OCI-LY3 (cell line): ENCODE measurements around the gene TMEM101.

Experiments
- EZH2phosphoT487 ChIP-seq: fragments of 200-600 bp; shearing (Covaris generic); IDR thresholded peaks from 2 replicates; pipeline ENCODE4 v1.6.1; 2018; ENCODE audit warnings: antibody characterized with exemption, mixed run types, low read depth
- TF ChIP-seq, protein P1 (sequence below): fragments of 200-600, 300-600 bp; sonication (generic); IDR thresholded peaks from 2 replicates; pipeline ENCODE4 v1.5.1; 2014; ENCODE audit warnings: antibody characterized with exemption, low read length, low read depth

- TF ChIP-seq, protein P1, sequence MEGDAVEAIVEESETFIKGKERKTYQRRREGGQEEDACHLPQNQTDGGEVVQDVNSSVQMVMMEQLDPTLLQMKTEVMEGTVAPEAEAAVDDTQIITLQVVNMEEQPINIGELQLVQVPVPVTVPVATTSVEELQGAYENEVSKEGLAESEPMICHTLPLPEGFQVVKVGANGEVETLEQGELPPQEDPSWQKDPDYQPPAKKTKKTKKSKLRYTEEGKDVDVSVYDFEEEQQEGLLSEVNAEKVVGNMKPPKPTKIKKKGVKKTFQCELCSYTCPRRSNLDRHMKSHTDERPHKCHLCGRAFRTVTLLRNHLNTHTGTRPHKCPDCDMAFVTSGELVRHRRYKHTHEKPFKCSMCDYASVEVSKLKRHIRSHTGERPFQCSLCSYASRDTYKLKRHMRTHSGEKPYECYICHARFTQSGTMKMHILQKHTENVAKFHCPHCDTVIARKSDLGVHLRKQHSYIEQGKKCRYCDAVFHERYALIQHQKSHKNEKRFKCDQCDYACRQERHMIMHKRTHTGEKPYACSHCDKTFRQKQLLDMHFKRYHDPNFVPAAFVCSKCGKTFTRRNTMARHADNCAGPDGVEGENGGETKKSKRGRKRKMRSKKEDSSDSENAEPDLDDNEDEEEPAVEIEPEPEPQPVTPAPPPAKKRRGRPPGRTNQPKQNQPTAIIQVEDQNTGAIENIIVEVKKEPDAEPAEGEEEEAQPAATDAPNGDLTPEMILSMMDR: no peak
- TF ChIP-seq EZH2phosphoT487: no peak
Measured at GRCh38 chr17:44045486-44045885, 30.7 kb upstream of the TMEM101 start.
